OCI-LY3 (cell line): Measurements from ENCODE around the gene ACVR1.

ENCODE experiments used
- EZH2phosphoT487 ChIP-seq: fragments of 200-600 bp; shearing (Covaris generic); IDR thresholded peaks from 2 replicates; pipeline ENCODE4 v1.6.1; 2018; ENCODE audit warnings: antibody characterized with exemption, mixed run types, low read depth
- TF ChIP-seq, protein P1 (sequence below): fragments of 200-600, 300-600 bp; sonication (generic); IDR thresholded peaks from 2 replicates; pipeline ENCODE4 v1.5.1; 2014; ENCODE audit warnings: antibody characterized with exemption, low read length, low read depth

DNA sequence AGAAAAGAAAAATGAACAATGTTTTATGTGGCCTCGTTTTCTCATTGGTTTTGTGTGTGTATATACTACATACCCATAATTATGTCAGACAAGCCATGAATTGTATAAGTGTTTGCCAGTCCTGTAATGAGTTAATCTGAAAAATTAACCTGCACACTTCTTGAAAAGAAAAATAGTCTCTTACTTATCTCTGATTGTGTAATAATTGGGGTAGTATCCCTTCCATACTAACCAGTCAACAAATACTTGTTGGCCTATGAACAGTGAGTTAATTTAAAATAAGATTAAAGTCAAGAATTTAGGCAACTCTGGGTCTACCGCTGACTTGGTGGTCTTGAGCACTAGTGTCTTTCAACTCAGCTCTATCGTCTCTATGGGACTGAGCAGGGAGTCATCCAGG, 48.8 kb downstream of the ACVR1 start:
- TF ChIP-seq, protein P1, sequence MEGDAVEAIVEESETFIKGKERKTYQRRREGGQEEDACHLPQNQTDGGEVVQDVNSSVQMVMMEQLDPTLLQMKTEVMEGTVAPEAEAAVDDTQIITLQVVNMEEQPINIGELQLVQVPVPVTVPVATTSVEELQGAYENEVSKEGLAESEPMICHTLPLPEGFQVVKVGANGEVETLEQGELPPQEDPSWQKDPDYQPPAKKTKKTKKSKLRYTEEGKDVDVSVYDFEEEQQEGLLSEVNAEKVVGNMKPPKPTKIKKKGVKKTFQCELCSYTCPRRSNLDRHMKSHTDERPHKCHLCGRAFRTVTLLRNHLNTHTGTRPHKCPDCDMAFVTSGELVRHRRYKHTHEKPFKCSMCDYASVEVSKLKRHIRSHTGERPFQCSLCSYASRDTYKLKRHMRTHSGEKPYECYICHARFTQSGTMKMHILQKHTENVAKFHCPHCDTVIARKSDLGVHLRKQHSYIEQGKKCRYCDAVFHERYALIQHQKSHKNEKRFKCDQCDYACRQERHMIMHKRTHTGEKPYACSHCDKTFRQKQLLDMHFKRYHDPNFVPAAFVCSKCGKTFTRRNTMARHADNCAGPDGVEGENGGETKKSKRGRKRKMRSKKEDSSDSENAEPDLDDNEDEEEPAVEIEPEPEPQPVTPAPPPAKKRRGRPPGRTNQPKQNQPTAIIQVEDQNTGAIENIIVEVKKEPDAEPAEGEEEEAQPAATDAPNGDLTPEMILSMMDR, result no peak
- no peak for TF ChIP-seq EZH2phosphoT487
